Ovary (tissue), 3 donors: Measurements from ENCODE around the gene ATAD3B.

Experiments used
- EP300 ChIP-seq: sonication (generic); formaldehyde crosslinking; IDR thresholded peaks from one replicate; pipeline ENCODE4 v1.6.1; 2017; ENCODE audit warnings: antibody characterized with exemption
- POLR2A ChIP-seq: fragments of 450-650 bp; IDR thresholded peaks from one replicate; pipeline ENCODE4 v1.6.1; 2017; ENCODE audit warnings: antibody characterized with exemption, mild to moderate bottlenecking, moderate library complexity
- TF ChIP-seq, protein P1 (sequence below), 3 donors: fragments of 450-650 bp in 2 of 3; fragments of 200-600 bp in 1 of 3; IDR thresholded peaks; one replicate each; pipeline versions ENCODE4 v1.5.1 to v1.8.0; 2016 to 2022; ENCODE audit warnings: antibody characterized with exemption in 3 of 3, mild to moderate bottlenecking in 1 of 3
- donor health status: DM: no; HTN: no; CAD: no.

DNA sequence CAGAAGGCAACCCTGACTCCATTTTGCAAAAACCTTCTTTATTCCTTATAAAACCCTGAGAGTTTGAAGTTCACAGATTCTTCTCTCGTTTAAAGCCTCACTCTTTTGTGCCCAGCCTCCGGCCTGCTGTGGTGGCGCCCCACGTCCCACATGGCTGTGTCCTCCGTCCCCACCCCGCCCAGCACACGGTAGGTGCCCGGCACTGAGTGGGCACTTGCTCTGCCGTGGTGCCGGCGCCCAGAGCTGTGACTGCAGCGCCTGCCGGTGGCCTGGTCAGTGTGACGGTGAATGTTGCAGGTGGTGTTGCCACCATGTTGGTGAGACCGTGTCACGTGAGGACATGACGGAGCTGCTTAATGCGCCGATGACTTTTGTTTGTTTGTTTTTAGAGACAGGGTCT lies 49.8 kb downstream of the ATAD3B start:
- TF ChIP-seq, protein P1, sequence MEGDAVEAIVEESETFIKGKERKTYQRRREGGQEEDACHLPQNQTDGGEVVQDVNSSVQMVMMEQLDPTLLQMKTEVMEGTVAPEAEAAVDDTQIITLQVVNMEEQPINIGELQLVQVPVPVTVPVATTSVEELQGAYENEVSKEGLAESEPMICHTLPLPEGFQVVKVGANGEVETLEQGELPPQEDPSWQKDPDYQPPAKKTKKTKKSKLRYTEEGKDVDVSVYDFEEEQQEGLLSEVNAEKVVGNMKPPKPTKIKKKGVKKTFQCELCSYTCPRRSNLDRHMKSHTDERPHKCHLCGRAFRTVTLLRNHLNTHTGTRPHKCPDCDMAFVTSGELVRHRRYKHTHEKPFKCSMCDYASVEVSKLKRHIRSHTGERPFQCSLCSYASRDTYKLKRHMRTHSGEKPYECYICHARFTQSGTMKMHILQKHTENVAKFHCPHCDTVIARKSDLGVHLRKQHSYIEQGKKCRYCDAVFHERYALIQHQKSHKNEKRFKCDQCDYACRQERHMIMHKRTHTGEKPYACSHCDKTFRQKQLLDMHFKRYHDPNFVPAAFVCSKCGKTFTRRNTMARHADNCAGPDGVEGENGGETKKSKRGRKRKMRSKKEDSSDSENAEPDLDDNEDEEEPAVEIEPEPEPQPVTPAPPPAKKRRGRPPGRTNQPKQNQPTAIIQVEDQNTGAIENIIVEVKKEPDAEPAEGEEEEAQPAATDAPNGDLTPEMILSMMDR (IDR thresholded peaks at IDR 0.05) = no peak
- TF ChIP-seq POLR2A = no peak
- no peak for TF ChIP-seq EP300
